HL-60 (cell line): Measurements from ENCODE around the gene SERPINA5.

Experiments used
- DNase-seq, 2 experiments: peaks; one replicate each; pipeline ENCODE4 v3.0.0-alpha.2; 2010 to 2020; ENCODE audit warnings: low read depth in 1 of 2, low spot score in 1 of 2
- H3K27ac ChIP-seq: fragments of 250-450 bp; sonication (Bioruptor Pico); replicated peaks from 2 replicates; pipeline ENCODE4 v1.5.1; 2020; ENCODE audit warnings: mild to moderate bottlenecking, moderate library complexity
- H3K27me3 ChIP-seq: fragments of 250-450 bp; sonication (Bioruptor Pico); 2 replicates; pipeline ENCODE4 v1.5.1; 2021; ENCODE audit warnings: mild to moderate bottlenecking, moderate library complexity; ENCODE audit not compliant: insufficient read depth, poor library complexity, severe bottlenecking
- H3K4me3 ChIP-seq: replicated peaks from 2 replicates; pipeline ENCODE4 v1.5.1; 2011; ENCODE audit warnings: mild to moderate bottlenecking, control low read depth, low read length; ENCODE audit not compliant: insufficient read depth
- CTCF ChIP-seq: IDR thresholded peaks from one replicate; pipeline ENCODE4 v1.5.1; 2011; ENCODE audit warnings: low read length, control low read depth, inconsistent platforms; ENCODE audit not compliant: insufficient read depth
- GABPA ChIP-seq: IDR thresholded peaks from 2 replicates; pipeline ENCODE4 v1.6.1; 2012; ENCODE audit warnings: low read depth
- POLR2AphosphoS5 ChIP-seq: IDR thresholded peaks from 2 replicates; pipeline ENCODE4 v1.6.1; 2012; ENCODE audit warnings: low read depth
- REST ChIP-seq: IDR thresholded peaks from 2 replicates; pipeline ENCODE4 v1.6.1; 2012; ENCODE audit warnings: low read depth; ENCODE audit not compliant: insufficient replicate concordance
- SPI1 ChIP-seq: IDR thresholded peaks from 2 replicates; pipeline ENCODE4 v1.6.1; 2012; ENCODE audit warnings: low read depth, mild to moderate bottlenecking, borderline replicate concordance

Gene SERPINA5

GRCh38 chr14:94598506-94598815 is 17.2 kb downstream of the SERPINA5 start:
- no peak for TF ChIP-seq GABPA
- TF ChIP-seq REST = no peak
- no peak for DNase-seq
- H3K4me3 ChIP-seq = no peak overlapping the region
- H3K27ac ChIP-seq = no peak overlapping the region
- H3K27me3 ChIP-seq = no peaks in the 10 kb centered on the region

GRCh38 chr14:94598816-94599655 is 17.8 kb downstream of the SERPINA5 start:
- Histone ChIP-seq H3K27me3 (no peaks in the 10 kb centered on the region), H3K27ac (no peak overlapping the region), H3K4me3 (no peak overlapping the region)
- TF ChIP-seq POLR2AphosphoS5 (no peak), CTCF (no peak), SPI1 (no peak), GABPA (no peak), REST (no peak)
- no peak for DNase-seq

GRCh38 chr14:94599656-94600004 is 18.4 kb downstream of the SERPINA5 start:
- TF ChIP-seq SPI1 = no peak
- no peak for TF ChIP-seq GABPA
- no peak for TF ChIP-seq POLR2AphosphoS5
- no peak for TF ChIP-seq CTCF
- no peak for TF ChIP-seq REST
- Histone ChIP-seq H3K4me3 (no peak overlapping the region), H3K27ac (no peak overlapping the region), H3K27me3 (no peaks in the 10 kb centered on the region)
- no peak for DNase-seq
